GM18505 (cell line): Measurements from ENCODE around the gene NOL12.
A peak's percentile ranks its signal among the peaks of the same experiment; 100 is the strongest.

ENCODE experiments used
- ATAC-seq: cut with Tn5 transposase; IDR thresholded peaks from one replicate; pipeline ENCODE4 v1.9.1; 2021; ENCODE audit not compliant: unreplicated experiment
- POLR2A ChIP-seq: IDR thresholded peaks from 4 replicates; pipeline ENCODE4 v1.6.1; 2011; ENCODE audit warnings: borderline replicate concordance; ENCODE audit not compliant: insufficient read depth, insufficient read length; ENCODE audit errors: extremely low read depth

Gene NOL12

GRCh38 chr22:37664249-37665101 lies 21.7 kb upstream of the NOL12 start:
- no peak for ATAC-seq
- no peak for TF ChIP-seq POLR2A

GRCh38 chr22:37665487-37665886 lies 20.7 kb upstream of the NOL12 start:
- TF ChIP-seq POLR2A: no peak
- ATAC-seq: no peak

GRCh38 chr22:37669586-37669985 lies 16.6 kb upstream of the NOL12 start:
- no peak for ATAC-seq
- TF ChIP-seq POLR2A: no peak

DNA sequence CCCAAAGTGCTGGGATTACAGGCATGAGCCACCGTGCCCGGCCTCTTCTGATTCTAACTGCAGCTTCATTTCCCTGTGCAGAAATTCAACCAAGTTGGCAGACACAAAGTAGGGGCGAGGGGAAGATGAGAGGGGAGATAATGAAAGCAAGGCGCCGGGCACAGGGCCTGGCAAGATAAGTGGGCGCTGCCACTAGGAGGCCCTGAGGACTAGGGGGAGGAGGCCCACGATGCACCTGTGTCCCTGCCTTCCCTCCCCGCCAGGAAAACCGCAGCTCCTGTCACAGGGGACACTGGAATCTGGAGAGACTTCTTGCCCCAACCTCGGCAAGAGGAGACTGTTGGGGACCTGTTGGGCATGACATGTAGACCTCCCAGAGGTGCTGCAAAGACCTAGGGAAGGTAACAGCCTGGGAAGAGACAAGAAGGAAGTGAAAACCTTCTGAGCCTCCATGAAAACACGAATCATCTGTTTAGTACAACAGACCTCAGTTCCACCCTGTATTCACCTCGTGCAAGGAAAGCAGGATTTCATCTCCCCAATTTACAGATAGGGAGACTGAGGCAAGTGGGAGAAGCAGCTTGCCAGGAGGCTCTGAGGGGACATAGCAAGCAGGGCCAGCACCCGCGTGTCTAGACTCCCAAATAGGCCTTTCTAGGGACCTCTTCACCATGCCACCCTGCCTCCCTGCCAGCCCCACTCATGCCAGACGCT lies 13.8 kb upstream of the NOL12 start:
- ATAC-seq: no peak

DNA sequence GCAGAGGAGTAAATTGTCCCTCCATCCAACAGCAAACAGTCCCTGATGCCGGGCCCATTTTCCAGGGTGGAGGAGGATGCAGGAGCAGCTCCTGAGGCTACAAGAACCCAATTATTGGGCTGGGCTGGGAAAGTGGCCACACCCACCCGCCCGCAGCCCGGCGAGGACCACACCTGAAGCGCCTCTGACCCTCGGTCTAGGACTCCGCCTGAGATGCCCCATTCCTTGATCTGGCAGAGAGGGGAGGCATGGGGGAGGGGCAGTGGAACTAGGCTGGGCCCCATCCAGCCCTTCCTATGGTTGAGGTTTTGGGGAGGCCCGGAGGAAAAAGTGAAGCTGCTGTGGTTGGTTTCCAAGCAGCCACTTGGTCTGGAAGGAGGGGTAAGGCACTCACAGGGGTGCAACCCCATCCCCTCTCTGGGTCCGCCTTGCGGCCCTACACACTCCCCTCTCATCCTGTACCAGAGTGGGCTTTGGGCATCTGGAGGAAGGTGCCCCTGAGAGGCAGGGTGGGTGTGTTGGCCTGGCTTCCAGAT lies 13.2 kb upstream of the NOL12 start:
- no peak for ATAC-seq
- TF ChIP-seq POLR2A: no peak

More for the DNA sequence above, 13.8 kb upstream of the NOL12 start:
- TF ChIP-seq POLR2A: no peak

GRCh38 chr22:37674248-37674647 lies 11.9 kb upstream of the NOL12 start:
- ATAC-seq: no peak
- no peak for TF ChIP-seq POLR2A

DNA sequence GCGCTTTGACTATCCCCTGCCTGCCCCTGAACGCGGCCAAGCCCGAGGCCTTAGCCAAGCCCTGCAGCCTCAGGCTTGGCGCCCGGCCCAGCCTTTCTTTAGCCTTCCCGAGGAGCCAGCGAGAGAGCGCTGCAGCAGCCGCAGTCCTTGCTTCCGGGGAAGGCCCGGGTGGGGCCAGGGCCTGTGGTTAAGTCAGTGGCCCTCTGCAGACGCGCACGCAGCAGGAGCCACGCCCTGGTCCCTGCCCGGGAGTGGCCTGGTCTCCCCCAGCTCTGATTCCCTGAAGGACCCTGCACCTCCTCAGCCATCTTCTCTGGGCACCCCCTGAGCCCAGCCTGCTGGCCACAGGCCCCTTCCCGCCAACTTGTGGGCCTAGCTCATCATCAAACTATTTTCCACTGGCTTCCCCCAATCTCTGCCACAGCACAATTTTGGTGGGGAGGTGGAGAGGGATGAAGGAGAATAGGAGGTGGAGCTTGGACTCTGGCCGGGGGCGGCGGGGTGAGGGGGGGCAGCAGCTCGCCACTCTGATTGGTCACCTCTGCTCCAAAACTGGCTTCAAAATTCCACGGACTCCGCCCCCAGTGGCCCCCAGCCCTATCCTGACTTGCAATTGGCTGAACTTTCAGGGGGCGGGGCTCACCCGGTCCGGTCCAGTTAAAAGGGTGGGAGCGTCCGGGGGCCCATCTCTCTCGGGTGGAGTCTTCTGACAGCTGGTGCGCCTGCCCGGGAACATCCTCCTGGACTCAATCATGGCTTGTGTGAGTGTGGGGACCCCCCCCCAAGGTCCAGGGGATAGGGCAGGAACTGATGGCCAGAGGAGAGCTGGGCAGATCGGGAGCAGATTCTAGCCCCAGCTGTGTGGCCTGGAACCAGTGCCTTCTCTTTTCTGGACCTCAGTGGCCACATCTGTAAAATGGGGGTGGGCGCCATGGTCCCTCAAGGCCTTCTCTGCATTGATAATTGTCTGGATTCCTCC lies 10.9 kb upstream of the NOL12 start, which contains the start of gene LGALS1:
Gene LGALS1, plus strand, starts transcription at position 686 of the 979 bp plus-strand sequence. Its CDS starts 67 bp downstream, at position 753.
- peak; percentile 45 for ATAC-seq
- TF ChIP-seq POLR2A: peak; percentile 77

DNA sequence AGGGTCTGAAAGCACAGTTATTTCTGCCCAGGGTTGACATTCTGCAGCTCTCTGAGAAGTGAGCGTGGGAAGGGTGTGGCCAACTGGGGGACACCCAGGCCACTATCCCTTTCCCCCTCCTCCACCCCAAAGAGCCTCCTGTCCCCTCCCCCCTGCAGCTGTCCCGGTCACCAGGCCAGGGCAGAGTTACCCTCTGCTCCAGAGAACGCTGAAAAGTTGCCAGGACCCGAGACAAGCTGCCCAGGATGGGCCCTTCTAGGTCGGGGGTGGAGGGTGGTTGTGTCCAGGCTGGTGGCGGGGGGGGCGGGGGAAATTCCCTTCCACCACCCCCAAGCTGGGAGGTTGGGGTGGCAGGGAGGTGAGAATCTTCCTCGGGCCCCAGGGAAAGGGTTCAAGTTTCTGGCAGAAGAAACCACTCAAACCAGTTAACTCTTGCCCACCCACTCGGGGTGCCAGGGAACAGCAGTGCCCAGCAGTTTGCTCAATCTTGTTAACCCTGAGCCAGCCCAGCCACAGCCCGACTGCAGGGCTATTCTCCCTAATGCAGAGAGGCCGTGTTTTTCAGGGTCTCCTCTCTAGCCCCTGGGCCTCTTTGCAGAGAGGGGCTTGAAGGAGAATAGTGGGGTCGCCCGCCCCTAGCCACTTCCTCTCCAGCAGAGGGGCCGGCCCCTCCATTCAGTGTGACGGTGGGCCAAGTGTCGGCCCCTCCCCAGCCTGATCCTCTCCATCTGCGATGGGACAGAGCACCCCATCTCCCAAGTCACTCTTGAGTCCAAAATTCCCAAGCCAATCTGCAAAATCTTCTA lies 10.0 kb upstream of the NOL12 start:
- TF ChIP-seq POLR2A: no peak
- no peak for ATAC-seq

DNA sequence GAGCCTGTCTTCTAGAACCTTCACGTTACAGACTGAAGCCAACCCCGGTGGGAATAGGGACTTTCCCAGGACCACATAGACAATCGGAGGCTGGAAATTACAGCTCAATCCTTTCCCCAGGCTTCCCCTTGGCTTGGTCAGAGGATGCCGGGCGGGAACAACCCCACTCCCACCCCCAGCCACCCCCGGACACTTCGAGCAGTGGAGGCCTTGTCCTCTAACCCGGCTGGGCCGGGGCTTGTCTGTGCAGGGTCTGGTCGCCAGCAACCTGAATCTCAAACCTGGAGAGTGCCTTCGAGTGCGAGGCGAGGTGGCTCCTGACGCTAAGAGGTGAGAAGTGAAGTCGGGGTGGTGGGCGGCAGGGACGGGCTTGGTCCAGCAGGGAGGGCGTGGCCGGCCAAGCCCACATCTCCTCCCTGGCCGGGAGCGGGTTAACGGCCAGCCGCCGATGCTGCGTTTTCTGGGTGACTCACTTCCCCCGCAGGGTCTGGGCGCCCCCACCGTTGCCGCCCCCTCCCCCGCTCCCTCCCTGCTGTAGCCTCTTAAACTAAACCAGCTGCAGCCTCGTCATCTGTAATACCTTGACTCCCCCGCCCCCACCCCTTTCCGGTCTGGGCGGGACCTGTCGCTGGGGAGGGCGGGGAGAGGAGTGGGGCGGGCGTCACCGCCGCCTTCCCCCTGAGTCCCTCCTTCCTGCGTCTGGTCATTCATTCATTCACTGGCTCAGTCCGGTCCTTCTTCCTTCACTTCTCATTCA lies 9.2 kb upstream of the NOL12 start:
- TF ChIP-seq POLR2A: peak; percentile 43
- peak; percentile 54 for ATAC-seq

DNA sequence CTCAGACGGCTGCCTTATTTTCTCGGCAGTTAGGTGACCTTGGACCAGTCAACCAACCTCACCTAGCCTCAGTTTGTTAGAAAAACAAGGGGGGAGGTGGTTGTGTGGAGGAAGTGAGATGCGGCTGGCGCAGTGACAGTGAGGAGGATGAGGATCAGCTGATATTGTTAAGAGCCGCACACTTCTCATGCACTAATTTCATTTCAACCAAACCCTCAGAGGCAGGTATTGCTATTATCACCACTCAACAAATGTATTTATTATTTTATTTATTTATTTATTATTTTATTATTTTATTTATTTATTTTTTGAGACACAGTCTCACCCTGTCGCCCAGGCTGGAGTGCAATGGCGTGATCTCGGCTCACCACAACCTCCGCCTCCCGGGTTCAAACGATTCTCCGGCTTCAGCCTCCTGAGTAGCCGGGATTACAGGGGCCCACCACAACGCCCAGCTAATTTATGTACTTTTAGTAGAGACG lies 8.6 kb upstream of the NOL12 start:
- no peak for TF ChIP-seq POLR2A
- ATAC-seq: peak; percentile 15

GRCh38 chr22:37678372-37678771 lies 7.8 kb upstream of the NOL12 start:
- TF ChIP-seq POLR2A: no peak
- no peak for ATAC-seq
